ENCODE measurements around the gene GNB4.

GRCh38 chr3:179447251-179447650 lies 4.0 kb downstream of the GNB4 start:
- TF ChIP-seq EZH2 (IDR thresholded peaks at IDR 0.05; ENCODE audit: insufficient read depth, low read length) (no peak), CTCF (IDR thresholded peaks at IDR 0.05; ENCODE audit: insufficient read depth, low read depth, low read length) (no peak)

All from astrocyte (in vitro differentiated cells and primary cell).